IPS-NIHi7 (cell line): Measurements from ENCODE around the gene CNOT9.

Experiments
- DNase-seq: peaks from one replicate; pipeline ENCODE4 v3.0.0; 2012; ENCODE audit warnings: mixed read lengths; ENCODE audit errors: extremely low spot score

CNOT9 gene

DNA sequence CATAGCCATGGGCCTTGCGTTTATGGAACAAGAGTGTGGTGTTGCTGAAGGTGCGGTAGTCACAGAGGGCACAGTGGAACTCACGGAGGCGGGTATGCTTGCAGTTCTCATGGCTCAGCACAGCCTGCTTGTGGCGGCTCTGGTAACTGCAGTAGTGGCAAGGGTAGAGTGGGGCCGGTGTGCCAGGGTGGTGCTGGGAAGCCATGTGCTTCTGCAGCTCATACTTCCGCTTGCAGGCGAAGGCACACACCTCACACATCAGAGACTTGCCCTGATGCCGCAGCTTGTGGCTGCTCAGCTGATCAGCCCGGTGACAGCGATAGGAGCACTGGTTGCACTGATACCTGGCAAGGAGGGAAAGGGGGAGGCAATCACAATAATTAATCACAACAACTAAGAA lies 76.1 kb downstream of the CNOT9 start:
- DNase-seq, result no peak

DNA sequence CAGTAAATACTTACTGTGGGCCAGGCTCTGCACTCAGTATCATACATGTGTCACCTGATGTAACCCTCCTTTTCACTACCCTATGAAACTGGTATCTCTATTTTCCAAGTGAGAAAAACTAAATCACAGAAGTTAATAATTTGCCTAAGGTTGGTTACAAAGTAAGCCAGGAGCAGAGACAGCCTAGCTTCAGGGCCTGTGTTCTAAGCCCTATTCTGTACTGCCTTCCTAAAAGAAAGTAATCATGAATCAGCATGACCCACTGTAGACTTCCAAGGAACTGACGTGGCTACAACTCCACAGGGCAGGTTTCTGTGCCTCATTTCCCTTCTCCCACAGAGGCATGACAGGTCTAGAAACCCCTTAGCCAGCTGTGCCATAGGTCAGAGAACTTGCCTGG lies 76.5 kb downstream of the CNOT9 start:
- DNase-seq, result no peak
